PC-9 (cell line): ENCODE measurements around the gene ABHD17A.

Source experiments
- CTCF ChIP-seq: fragments of 200-600 bp; sonication (generic); conservative IDR thresholded peaks from 2 replicates; pipeline ENCODE4 v1.6.1; 2017; ENCODE audit warnings: mixed run types, antibody characterized with exemption, mild to moderate bottlenecking, moderate library complexity
- EZH2 ChIP-seq: fragments of 200-600 bp; sonication (generic); IDR thresholded peaks from 2 replicates; pipeline ENCODE4 v1.8.0; 2017; ENCODE audit warnings: antibody characterized with exemption, low read depth

GRCh38 chr19:1847348-1847683 is 38.0 kb downstream of the ABHD17A start:
- TF ChIP-seq CTCF = no peak
- TF ChIP-seq EZH2 = no peak
